Activated T-helper 1 cell treated with anti-CD3 and anti-CD28 coated beads, Interleukin-2, amount 50 U/mL, for 16 hours (primary cell): ENCODE measurements around the gene NRTN.
"Not testable (repeated sequence)": the region's sequence is repeated elsewhere in the genome, so short reads cannot be mapped to it uniquely, and the experiment has no call there.

Experiments
- DNase-seq, 2 donors: peaks; one replicate each; pipeline ENCODE4 v3.0.0-alpha.2; 2020; ENCODE audit warnings: low read depth in 1 of 2, low spot score in 1 of 2

Gene NRTN

DNA sequence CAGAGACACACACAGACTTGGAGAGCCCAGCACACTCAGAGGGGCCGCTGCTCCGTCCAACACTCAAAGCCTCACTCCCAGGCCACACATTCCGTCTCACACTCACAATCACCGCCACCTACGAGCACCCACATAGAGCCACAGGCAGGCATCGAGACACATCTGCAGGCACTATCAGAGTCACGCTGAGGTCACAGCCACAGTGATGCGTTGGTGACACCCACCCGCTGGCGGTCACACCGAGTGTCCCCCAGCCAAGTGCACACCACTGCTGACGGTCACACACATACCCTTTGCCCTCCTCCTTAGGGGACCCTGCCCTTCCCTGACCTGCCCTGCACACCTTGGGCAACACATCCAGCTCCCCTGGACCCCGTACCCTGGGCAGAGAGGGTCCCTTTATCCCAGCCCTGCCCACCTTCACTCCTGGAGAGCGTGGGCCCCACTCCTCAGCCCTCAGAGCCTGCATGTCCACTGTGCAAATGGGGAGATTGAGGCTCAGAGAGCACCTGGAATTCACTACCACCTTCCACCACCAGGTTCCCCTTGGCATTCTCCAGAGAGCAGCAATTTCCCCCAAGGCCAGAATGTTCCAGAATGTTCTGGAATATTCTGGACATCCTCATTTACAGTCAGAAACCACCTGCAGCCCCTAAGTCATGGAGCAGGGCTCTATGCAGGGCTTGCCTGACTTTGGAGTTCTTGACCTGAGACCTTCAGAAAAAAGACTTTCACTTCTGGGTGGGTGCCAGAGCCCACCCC, 60.0 kb downstream of the NRTN start:
- no peak for DNase-seq

DNA sequence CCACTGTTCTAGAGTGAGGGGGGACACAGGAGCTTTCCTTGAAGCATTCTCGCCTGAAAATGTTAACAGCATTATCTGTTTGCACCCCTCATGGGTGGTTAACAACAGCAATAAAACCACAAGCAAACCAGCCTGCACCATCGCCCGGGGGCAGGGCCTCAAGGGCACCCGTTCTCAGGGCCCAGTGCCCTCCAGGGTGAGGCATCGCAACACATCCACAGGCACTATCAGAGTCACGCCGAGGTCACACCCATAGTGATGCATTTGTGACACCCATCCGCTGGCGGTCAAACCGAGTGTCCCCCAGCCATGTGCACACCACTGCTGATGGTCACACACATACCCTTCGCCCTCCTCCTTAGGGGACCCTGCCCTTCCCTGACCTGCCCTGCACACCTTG, 60.9 kb downstream of the NRTN start:
- DNase-seq, result no peak

DNA sequence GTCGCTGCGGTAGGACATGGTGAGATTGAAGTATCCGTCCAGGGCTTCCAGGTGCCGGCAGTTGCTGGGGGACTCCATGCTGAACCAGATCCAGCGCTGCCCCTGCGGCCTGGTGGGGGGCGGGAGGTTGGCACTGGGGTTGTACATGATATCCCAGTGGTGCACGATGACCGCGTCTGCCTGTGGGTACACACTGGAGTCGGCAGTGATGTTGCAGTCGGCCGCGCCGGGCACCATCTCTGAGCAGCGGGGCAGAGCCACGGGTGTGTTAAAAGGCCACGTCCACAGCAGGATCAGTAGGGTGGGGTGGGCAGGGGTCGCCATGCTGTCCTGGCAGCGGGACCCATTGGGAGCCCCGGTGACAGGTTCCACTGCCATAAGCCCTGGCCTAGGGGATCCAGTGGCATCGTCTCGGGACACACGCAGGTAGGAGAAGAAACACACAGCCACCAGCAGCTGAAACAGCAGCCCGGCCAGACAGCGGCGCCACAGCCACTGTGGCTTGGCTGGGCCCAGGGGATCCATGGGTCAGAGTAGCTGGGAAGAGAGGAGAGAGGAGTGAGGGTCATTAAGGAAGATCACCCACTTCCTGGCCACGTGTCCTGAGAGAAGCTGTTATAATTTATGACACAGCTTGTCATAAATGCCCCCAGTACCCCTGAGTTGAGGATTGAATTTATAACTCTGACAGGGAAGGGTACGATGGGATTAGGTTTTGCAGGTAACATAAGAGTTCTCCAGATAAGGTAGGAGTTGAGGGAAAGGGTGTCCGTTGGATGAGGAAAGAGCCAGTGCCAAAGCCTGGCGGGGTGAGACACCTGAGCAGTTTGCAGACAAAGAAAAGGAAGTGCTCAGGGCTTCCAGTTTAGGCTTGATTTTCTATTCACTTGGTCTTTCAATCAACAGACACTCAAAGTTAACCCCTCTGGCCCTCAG, 62.6 kb downstream of the NRTN start:
- DNase-seq, result no peak

GRCh38 chr19:5870986-5871394, 66.1 kb downstream of the NRTN start:
- DNase-seq, result no peak

- no peak for DNase-seq
Measured at GRCh38 chr19:5873617-5874199, 68.8 kb downstream of the NRTN start.

DNA sequence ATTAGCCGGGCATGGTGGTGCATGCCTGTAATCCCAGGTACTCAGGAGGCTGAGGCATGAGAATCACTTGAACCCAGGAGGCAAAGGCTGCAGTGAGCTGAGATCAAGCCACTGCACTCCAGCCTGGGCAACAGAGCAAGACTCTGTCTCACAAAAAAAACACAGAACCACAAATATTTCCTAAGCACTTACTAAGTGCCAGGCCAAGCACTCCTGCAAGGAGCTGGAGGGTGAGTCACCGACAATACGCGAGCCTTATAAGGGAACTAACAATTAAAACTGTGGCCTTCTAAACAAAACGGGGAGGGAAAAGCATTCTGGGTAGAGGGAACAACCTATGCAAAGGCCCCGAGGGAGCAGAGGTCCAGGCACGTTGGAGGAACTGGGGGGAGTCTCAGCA, 69.6 kb downstream of the NRTN start:
- not testable (repeated sequence) for DNase-seq

- DNase-seq, result no peak
Measured at GRCh38 chr19:5877427-5877826, 72.6 kb downstream of the NRTN start.

- no peak for DNase-seq
Measured at GRCh38 chr19:5877882-5878281, 73.0 kb downstream of the NRTN start.
